OCI-LY3 (cell line): ENCODE data around the gene PCYT1A.

Source experiments
- H2AFZ ChIP-seq: fragments of 200-600, 300-600 bp; shearing (Covaris generic); 2 replicates; pipeline ENCODE4 v1.6.0; 2014; ENCODE audit warnings: antibody characterized with exemption, low read depth, low read length
- H3K27ac ChIP-seq: fragments of 200-600, 300-600 bp; sonication (generic); 2 replicates; pipeline ENCODE4 v1.5.1; 2014; ENCODE audit warnings: mild to moderate bottlenecking, low read length, moderate library complexity, mixed read lengths
- H3K27me3 ChIP-seq: fragments of 200-600, 300-600 bp; sonication (generic); 2 replicates; pipeline ENCODE4 v1.6.1; 2014; ENCODE audit warnings: low read depth, low read length, mixed read lengths
- H3K36me3 ChIP-seq: fragments of 200-600, 300-600 bp; sonication (generic); replicated peaks from 2 replicates; pipeline ENCODE3; 2014; ENCODE audit warnings: low read depth, low read length, mixed read lengths
- H3K4me1 ChIP-seq: fragments of 300-600, 200-600 bp; sonication (generic); 2 replicates; pipeline ENCODE4 v1.6.1; 2014; ENCODE audit warnings: low read length, mixed read lengths
- H3K4me2 ChIP-seq: fragments of 200-600, 300-600 bp; sonication (generic); 2 replicates; pipeline ENCODE4 v1.6.1; 2014; ENCODE audit warnings: low read length, mixed read lengths
- H3K4me3 ChIP-seq: fragments of 300-600, 200-600 bp; sonication (generic); 2 replicates; pipeline ENCODE4 v1.5.1; 2014; ENCODE audit warnings: antibody characterized with exemption, mild to moderate bottlenecking, low read length, moderate library complexity
- H3K79me2 ChIP-seq: fragments of 300-600, 200-600 bp; shearing (Covaris generic); 2 replicates; pipeline ENCODE4 v1.6.1; 2014; ENCODE audit warnings: mild to moderate bottlenecking, low read length, mixed read lengths
- H3K9ac ChIP-seq: fragments of 300-600, 200-600 bp; shearing (Covaris generic); 2 replicates; pipeline ENCODE4 v1.6.0; 2014; ENCODE audit warnings: mild to moderate bottlenecking, low read length, moderate library complexity
- H3K9me3 ChIP-seq: fragments of 200-600, 300-600 bp; shearing (Covaris generic); 2 replicates; pipeline ENCODE4 v1.6.1; 2014; ENCODE audit warnings: low read length, mixed read lengths; ENCODE audit not compliant: insufficient read depth
- H4K20me1 ChIP-seq: fragments of 200-600, 300-600 bp; sonication (generic); 2 replicates; pipeline ENCODE4 v1.6.1; 2016; ENCODE audit warnings: low read length, mixed read lengths; ENCODE audit not compliant: insufficient read depth
- EZH2phosphoT487 ChIP-seq: fragments of 200-600 bp; shearing (Covaris generic); IDR thresholded peaks from 2 replicates; pipeline ENCODE4 v1.6.1; 2018; ENCODE audit warnings: antibody characterized with exemption, mixed run types, low read depth
- TF ChIP-seq, protein P1 (sequence below): fragments of 200-600, 300-600 bp; sonication (generic); IDR thresholded peaks from 2 replicates; pipeline ENCODE4 v1.5.1; 2014; ENCODE audit warnings: antibody characterized with exemption, low read length, low read depth

Gene PCYT1A

GRCh38 chr3:196332168-196332567 lies 44.6 kb upstream of the PCYT1A start:
- H3K79me2 ChIP-seq: no peaks in the 10 kb centered on the region
- H3K4me1 ChIP-seq: no peaks in the 10 kb centered on the region
- no peak overlapping the region for H2AFZ ChIP-seq
- H3K9ac ChIP-seq: no peak overlapping the region
- H3K27me3 ChIP-seq: peaks cover 5% of the 10 kb centered on the region; the same call in 1 of the 2 replicates
- TF ChIP-seq, protein P1, sequence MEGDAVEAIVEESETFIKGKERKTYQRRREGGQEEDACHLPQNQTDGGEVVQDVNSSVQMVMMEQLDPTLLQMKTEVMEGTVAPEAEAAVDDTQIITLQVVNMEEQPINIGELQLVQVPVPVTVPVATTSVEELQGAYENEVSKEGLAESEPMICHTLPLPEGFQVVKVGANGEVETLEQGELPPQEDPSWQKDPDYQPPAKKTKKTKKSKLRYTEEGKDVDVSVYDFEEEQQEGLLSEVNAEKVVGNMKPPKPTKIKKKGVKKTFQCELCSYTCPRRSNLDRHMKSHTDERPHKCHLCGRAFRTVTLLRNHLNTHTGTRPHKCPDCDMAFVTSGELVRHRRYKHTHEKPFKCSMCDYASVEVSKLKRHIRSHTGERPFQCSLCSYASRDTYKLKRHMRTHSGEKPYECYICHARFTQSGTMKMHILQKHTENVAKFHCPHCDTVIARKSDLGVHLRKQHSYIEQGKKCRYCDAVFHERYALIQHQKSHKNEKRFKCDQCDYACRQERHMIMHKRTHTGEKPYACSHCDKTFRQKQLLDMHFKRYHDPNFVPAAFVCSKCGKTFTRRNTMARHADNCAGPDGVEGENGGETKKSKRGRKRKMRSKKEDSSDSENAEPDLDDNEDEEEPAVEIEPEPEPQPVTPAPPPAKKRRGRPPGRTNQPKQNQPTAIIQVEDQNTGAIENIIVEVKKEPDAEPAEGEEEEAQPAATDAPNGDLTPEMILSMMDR: no peak
- H3K27ac ChIP-seq: no peak overlapping the region
- H3K9me3 ChIP-seq: no peaks in the 10 kb centered on the region
- H3K4me2 ChIP-seq: no peak overlapping the region
- no peaks in the 10 kb centered on the region for H4K20me1 ChIP-seq
- H3K36me3 ChIP-seq: no peaks in the 10 kb centered on the region
- no peak overlapping the region for H3K4me3 ChIP-seq

DNA sequence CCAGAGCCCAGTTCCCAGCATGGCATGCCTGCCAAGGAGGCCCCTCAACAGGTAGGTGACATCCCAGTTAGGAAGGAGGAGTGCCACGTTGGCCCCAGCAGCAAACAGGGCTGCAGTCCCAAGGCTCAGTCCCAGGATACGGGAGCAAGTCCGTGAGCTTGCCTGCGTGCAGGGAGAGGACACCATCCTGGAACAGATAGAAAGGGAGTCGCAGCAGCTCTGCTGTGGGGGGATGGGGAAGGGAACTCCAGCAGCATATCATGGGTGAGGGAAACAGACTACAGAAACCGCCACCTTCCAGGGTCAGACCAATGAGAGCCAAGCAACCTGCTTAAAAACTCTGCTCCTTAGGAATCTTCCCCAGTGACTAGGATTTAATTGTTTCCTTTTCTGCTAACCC lies 39.9 kb upstream of the PCYT1A start:
- no peaks in the 10 kb centered on the region for H3K79me2 ChIP-seq
- H3K27ac ChIP-seq: no peak overlapping the region
- no peak for TF ChIP-seq EZH2phosphoT487
- TF ChIP-seq, protein P1: no peak
- H2AFZ ChIP-seq: no peak overlapping the region
- no peaks in the 10 kb centered on the region for H3K4me1 ChIP-seq
- no peak overlapping the region for H3K9ac ChIP-seq
- H3K9me3 ChIP-seq: no peaks in the 10 kb centered on the region
- no peak overlapping the region for H3K4me3 ChIP-seq
- H3K27me3 ChIP-seq: no peaks in the 10 kb centered on the region
- no peaks in the 10 kb centered on the region for H3K36me3 ChIP-seq
- no peaks in the 10 kb centered on the region for H4K20me1 ChIP-seq
- H3K4me2 ChIP-seq: no peak overlapping the region

DNA sequence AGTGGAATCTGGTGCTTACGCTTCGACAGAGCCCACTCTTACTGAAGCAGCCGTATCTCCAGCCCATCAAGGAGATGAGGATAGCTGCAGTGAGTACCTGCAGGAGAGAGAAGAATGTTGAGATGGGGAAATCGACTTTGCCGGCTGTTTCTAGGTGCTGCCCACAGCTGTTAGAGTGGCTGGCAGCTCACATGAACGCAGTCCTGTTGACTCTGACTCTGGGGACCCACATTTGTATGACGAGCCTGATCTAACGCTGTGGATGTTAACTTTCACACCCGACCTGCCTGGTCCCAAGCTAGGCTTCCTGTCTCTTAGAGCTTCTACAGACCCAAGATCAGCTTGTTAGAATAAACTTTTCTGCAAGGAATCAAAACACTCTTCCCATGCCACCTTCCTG lies 39.4 kb upstream of the PCYT1A start:
- H2AFZ ChIP-seq: no peak overlapping the region
- no peak for TF ChIP-seq EZH2phosphoT487
- TF ChIP-seq, protein P1: no peak
- H3K9ac ChIP-seq: no peak overlapping the region
- no peak overlapping the region for H3K4me2 ChIP-seq
- no peaks in the 10 kb centered on the region for H4K20me1 ChIP-seq
- H3K9me3 ChIP-seq: no peaks in the 10 kb centered on the region
- no peak overlapping the region for H3K27ac ChIP-seq
- no peak overlapping the region for H3K4me3 ChIP-seq
- no peaks in the 10 kb centered on the region for H3K79me2 ChIP-seq
- H3K36me3 ChIP-seq: no peaks in the 10 kb centered on the region
- H3K4me1 ChIP-seq: no peaks in the 10 kb centered on the region
- H3K27me3 ChIP-seq: no peaks in the 10 kb centered on the region

DNA sequence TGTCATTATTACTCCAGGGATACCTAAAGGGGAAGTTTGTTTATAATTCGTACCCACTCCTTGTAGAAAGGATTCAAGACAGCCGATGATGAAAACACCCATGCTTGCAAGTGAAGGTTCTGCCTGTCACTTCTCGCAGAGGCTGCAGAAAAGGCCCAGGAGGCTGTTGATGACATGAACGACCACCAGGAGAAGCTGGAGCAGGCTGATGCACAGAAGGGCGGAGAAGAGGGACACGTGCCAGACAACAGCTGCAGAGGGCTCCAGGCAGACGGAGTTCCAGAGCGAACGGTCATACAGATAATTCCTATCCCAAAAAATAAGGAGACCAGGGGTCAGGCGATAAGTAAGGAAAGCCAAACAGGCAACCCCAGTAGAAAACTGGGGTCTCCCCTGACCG lies 36.2 kb upstream of the PCYT1A start:
- H3K79me2 ChIP-seq: no peaks in the 10 kb centered on the region
- H3K4me3 ChIP-seq: no peak overlapping the region
- TF ChIP-seq, protein P1: no peak
- TF ChIP-seq EZH2phosphoT487: no peak
- H3K4me1 ChIP-seq: no peaks in the 10 kb centered on the region
- no peak overlapping the region for H3K27ac ChIP-seq
- no peaks in the 10 kb centered on the region for H3K36me3 ChIP-seq
- H3K4me2 ChIP-seq: no peak overlapping the region
- H2AFZ ChIP-seq: no peak overlapping the region
- no peaks in the 10 kb centered on the region for H3K9me3 ChIP-seq
- H3K27me3 ChIP-seq: no peaks in the 10 kb centered on the region
- no peaks in the 10 kb centered on the region for H4K20me1 ChIP-seq
- H3K9ac ChIP-seq: no peak overlapping the region
